CD4-positive, alpha-beta T cell treated with Interleukin-4 for 4 hours (primary cell): ENCODE data around the gene CAMTA2.
"Not testable (repeated sequence)": the region's sequence is repeated elsewhere in the genome, so short reads cannot be mapped to it uniquely, and the experiment has no call there.

Source experiments
- DNase-seq: peaks from one replicate; pipeline ENCODE4 v3.0.0-alpha.2; 2020

The CAMTA2 gene

GRCh38 chr17:4945176-4945943 is 42.1 kb downstream of the CAMTA2 start:
- DNase-seq: peak; percentile 88

- DNase-seq: no peak
Observed at GRCh38 chr17:4944554-4945175, 42.8 kb downstream of the CAMTA2 start.

- peak; percentile 64 for DNase-seq
Observed at GRCh38 chr17:4944163-4944553, 43.3 kb downstream of the CAMTA2 start.

- no peak for DNase-seq
Observed at GRCh38 chr17:4942760-4943508, 44.5 kb downstream of the CAMTA2 start.

- DNase-seq: no peak
Observed at GRCh38 chr17:4941319-4941610, 46.2 kb downstream of the CAMTA2 start.

- peak; percentile 29 for DNase-seq
Observed at GRCh38 chr17:4940555-4941318, 46.7 kb downstream of the CAMTA2 start.

- peak; percentile 100 for DNase-seq
Observed at GRCh38 chr17:4939796-4940554, 47.5 kb downstream of the CAMTA2 start, which contains the start of the genes RNF167 and SLC25A11. Gene RNF167 (plus strand): TSS chr17:4940268. CDS start chr17:4940910, 642 bp downstream. Gene SLC25A11 (minus strand): TSS chr17:4940046. CDS start chr17:4939910, 136 bp downstream.

GRCh38 chr17:4939546-4939795 is 48.0 kb downstream of the CAMTA2 start:
- DNase-seq: no peak

- DNase-seq: no peak
Observed at GRCh38 chr17:4938688-4939545, 48.6 kb downstream of the CAMTA2 start.

- DNase-seq: no peak
Observed at GRCh38 chr17:4938069-4938491, 49.4 kb downstream of the CAMTA2 start.

GRCh38 chr17:4937553-4937952 is 49.9 kb downstream of the CAMTA2 start:
- DNase-seq: no peak

GRCh38 chr17:4936436-4936835 is 51.0 kb downstream of the CAMTA2 start:
- DNase-seq: no peak

GRCh38 chr17:4935650-4936049 is 51.8 kb downstream of the CAMTA2 start:
- no peak for DNase-seq

- peak; percentile 13 for DNase-seq
Observed at GRCh38 chr17:4934173-4934979, 53.1 kb downstream of the CAMTA2 start.

- DNase-seq: no peak
Observed at GRCh38 chr17:4933646-4934045, 53.8 kb downstream of the CAMTA2 start.

GRCh38 chr17:4932756-4933155 is 54.7 kb downstream of the CAMTA2 start:
- no peak for DNase-seq

GRCh38 chr17:4931963-4932362 is 55.5 kb downstream of the CAMTA2 start, which contains the start of gene GP1BA:
Gene GP1BA (plus strand): TSS chr17:4932277. CDS start chr17:4932605, 328 bp downstream.
- no peak for DNase-seq

GRCh38 chr17:4928881-4929280 is 58.6 kb downstream of the CAMTA2 start:
- DNase-seq: no peak

GRCh38 chr17:4926577-4927335 is 60.7 kb downstream of the CAMTA2 start:
- DNase-seq: not testable (repeated sequence)

- no peak for DNase-seq
Observed at GRCh38 chr17:4921320-4921719, 66.2 kb downstream of the CAMTA2 start.
